ENCODE measurements around the gene SMARCAL1. TPM values are rescaled to one million over a fixed set of nuclear protein-coding genes. Genes with fewer than 3 reads are reported as not detected.

SMARCAL1 gene
- total and polyA plus RNA-seq, 2 experiments from 2014 or later: 18.8 to 19.9 TPM

DNA sequence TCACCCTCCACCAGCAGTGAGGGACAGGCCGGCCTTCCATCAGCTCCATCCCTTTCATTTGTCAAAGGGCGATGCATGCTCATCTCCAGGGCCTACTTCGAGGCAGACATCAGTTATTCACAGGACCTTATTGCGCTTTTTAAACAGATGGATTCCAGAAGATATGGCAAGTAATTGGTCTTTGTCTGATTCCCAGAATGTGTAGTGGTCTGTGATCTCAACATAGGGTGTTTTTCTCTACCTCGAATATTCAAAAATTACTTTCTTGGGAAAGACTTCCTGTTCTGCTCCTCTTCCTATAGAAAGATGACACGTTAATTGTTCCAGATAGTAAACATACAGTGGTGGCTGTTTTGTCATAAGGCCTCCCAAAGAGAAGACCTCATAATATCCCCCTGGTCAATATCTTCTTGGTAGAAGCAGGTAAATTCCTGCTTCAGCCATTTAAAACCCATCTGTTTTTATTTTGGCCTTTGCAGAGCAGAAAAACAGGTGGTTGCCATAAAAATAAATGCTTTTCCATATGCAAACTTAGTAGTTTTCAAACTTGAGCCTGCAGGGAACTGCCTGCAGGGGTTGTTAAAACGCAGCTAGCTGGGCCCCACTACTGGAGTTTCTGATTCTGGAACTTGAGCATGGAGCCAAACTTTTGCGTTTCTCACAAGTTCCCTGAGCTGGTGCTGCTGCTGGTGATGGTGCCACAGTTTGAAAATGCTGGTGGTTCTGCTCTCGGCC lies 8.2 kb downstream of the SMARCAL1 start:
- H3K27ac ChIP-seq: no peak overlapping the region
- H3K4me3 ChIP-seq: no peak overlapping the region
- no peak for DNase-seq (ENCODE audit: low spot score)
- no peaks in the 10 kb centered on the region for H3K27me3 ChIP-seq
- H3K4me1 ChIP-seq (ENCODE audit: insufficient read depth): no peaks in the 10 kb centered on the region
- TF ChIP-seq EZH2 (IDR thresholded peaks at IDR 0.05; ENCODE audit: borderline replicate concordance) (no peak), EZH2phosphoT487 (IDR thresholded peaks at IDR 0.05; ENCODE audit: low read depth, severe bottlenecking, unreplicated experiment) (no peak)
- TF ChIP-seq, protein P1, sequence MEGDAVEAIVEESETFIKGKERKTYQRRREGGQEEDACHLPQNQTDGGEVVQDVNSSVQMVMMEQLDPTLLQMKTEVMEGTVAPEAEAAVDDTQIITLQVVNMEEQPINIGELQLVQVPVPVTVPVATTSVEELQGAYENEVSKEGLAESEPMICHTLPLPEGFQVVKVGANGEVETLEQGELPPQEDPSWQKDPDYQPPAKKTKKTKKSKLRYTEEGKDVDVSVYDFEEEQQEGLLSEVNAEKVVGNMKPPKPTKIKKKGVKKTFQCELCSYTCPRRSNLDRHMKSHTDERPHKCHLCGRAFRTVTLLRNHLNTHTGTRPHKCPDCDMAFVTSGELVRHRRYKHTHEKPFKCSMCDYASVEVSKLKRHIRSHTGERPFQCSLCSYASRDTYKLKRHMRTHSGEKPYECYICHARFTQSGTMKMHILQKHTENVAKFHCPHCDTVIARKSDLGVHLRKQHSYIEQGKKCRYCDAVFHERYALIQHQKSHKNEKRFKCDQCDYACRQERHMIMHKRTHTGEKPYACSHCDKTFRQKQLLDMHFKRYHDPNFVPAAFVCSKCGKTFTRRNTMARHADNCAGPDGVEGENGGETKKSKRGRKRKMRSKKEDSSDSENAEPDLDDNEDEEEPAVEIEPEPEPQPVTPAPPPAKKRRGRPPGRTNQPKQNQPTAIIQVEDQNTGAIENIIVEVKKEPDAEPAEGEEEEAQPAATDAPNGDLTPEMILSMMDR (IDR thresholded peaks at IDR 0.05; ENCODE audit: poor library complexity): no peak
- 85% methylated on average over 9 of the region's 9 CpGs for WGBS (ENCODE audit: low lambda C conversion rate, missing lambda C conversion rate)
- no peaks in the 10 kb centered on the region for H3K9me2 ChIP-seq (replicated peaks; ENCODE audit: insufficient read depth)
- no peaks in the 10 kb centered on the region for H3K79me2 ChIP-seq
- no peaks in the 10 kb centered on the region for H3K9me3 ChIP-seq (ENCODE audit: low read depth)
- no peak overlapping the region for H2AFZ ChIP-seq
- H3K4me2 ChIP-seq: no peak overlapping the region
- H3K36me3 ChIP-seq (replicated peaks; ENCODE audit: insufficient read depth, low read depth): no peaks in the 10 kb centered on the region
- H4K20me1 ChIP-seq (ENCODE audit: insufficient read depth, poor library complexity, severe bottlenecking): no peaks in the 10 kb centered on the region

DNA sequence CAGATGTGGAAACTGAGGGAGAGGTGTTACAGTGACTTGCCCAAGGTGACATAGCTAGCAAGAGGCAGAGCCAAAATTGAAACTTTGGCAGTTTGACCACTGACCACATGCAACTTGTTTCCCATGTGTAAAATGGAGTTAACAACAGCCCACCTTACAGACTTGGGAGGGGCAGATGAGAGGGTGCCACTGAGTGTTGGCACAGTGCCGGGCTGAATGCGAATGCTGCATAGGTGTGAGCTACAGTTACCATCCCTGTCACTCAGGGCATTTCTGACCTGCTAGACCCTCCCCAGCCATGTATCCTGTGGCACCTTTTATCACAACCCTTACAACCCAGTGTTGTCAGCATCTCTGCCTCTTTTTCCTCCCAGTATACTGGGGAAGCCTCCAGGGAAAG lies 10.8 kb downstream of the SMARCAL1 start:
- H3K9me2 ChIP-seq (replicated peaks; ENCODE audit: insufficient read depth): no peaks in the 10 kb centered on the region
- no peaks in the 10 kb centered on the region for H3K79me2 ChIP-seq
- H3K4me1 ChIP-seq (ENCODE audit: insufficient read depth): no peaks in the 10 kb centered on the region
- WGBS (ENCODE audit: low lambda C conversion rate, missing lambda C conversion rate): 100% methylated on average over 2 of the region's 2 CpGs
- H3K36me3 ChIP-seq (replicated peaks; ENCODE audit: insufficient read depth, low read depth): no peaks in the 10 kb centered on the region
- no peak for DNase-seq (ENCODE audit: low spot score)
- no peaks in the 10 kb centered on the region for H3K27me3 ChIP-seq
- H3K9me3 ChIP-seq (ENCODE audit: low read depth): no peaks in the 10 kb centered on the region
- no peaks in the 10 kb centered on the region for H4K20me1 ChIP-seq (ENCODE audit: insufficient read depth, poor library complexity, severe bottlenecking)
- H3K4me2 ChIP-seq: no peak overlapping the region
- H3K27ac ChIP-seq: no peak overlapping the region
- H2AFZ ChIP-seq: no peak overlapping the region
- no peak overlapping the region for H3K4me3 ChIP-seq
- TF ChIP-seq EZH2 (IDR thresholded peaks at IDR 0.05; ENCODE audit: borderline replicate concordance) (no peak), EZH2phosphoT487 (IDR thresholded peaks at IDR 0.05; ENCODE audit: low read depth, severe bottlenecking, unreplicated experiment) (no peak)

DNA sequence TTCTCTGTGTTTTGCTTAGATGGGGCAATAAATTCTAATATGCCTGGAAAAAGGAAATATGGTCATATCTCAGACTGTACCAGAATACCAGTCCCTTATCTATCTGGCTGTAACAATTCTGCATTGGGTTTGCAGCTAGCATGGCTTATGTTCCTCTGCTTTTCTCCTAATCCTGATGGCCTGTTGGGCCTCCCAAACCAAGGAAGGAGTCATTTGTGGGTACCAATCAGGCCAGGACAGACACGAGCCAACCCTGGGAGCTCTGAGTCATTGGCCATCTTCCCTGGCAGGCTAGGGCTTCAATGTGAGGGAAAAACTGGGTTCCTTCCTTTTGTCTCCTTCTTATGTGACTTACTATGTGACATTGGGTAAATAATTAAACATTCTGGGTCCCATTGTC lies 12.0 kb downstream of the SMARCAL1 start:
- Histone ChIP-seq H3K4me1 (ENCODE audit: insufficient read depth) (no peaks in the 10 kb centered on the region), H4K20me1 (ENCODE audit: insufficient read depth, poor library complexity, severe bottlenecking) (no peaks in the 10 kb centered on the region), H3K79me2 (no peaks in the 10 kb centered on the region), H3K4me3 (no peak overlapping the region), H3K9me2 (replicated peaks; ENCODE audit: insufficient read depth) (no peaks in the 10 kb centered on the region), H3K4me2 (no peak overlapping the region), H3K27ac (no peak overlapping the region), H2AFZ (no peak overlapping the region), H3K36me3 (replicated peaks; ENCODE audit: insufficient read depth, low read depth) (no peaks in the 10 kb centered on the region), H3K27me3 (no peaks in the 10 kb centered on the region), H3K9me3 (ENCODE audit: low read depth) (no peaks in the 10 kb centered on the region)
- WGBS (ENCODE audit: low lambda C conversion rate, missing lambda C conversion rate): 84% methylated on average over 1 of the region's 1 CpG
- no peak for TF ChIP-seq EZH2phosphoT487 (IDR thresholded peaks at IDR 0.05; ENCODE audit: low read depth, severe bottlenecking, unreplicated experiment)
- DNase-seq (ENCODE audit: low spot score): no peak

DNA sequence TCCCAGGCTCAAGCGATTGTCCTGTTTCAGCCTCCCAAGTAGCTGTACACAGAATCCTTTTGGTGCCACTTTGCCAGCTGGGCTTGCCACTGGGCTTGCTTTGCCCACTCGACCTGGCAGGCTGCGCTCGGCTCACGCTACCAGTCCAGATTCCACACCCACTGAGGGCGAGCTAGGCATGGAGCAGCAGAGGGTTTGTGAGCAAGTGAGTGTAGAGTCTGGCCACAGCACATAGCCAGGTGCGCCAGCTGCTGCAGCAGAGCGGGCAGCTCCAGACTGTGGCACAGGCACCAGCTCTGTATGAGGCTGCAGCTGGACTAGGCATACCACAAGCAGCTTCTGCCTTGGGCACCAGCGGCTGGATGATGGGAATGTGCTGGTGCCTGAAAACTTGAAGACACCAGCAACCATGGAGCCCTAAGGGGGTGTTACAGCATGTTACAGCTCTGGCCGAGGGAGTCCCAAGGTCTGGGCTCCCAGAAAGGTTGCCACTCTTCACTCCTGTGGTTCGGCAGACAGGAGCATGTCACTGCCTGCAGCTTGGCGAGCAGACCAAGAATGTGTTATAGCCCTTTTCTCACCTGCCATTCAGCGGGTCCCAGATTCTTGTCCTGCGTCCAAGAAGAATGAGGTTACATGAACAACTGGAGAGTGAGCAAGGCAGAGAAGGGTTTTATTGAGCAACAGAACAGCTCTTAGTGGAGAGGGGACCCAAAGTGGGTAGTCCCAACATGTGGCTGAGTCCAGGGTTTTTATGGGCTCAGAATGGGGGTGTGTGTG lies 12.9 kb downstream of the SMARCAL1 start:
- DNase-seq (ENCODE audit: low spot score): no peak
- no peak overlapping the region for H3K4me2 ChIP-seq

More for the DNA sequence above, 12.9 kb downstream of the SMARCAL1 start:
- no peaks in the 10 kb centered on the region for H3K79me2 ChIP-seq
- no peaks in the 10 kb centered on the region for H3K4me1 ChIP-seq (ENCODE audit: insufficient read depth)
- H3K9me3 ChIP-seq (ENCODE audit: low read depth): no peaks in the 10 kb centered on the region
- no peak overlapping the region for H3K4me3 ChIP-seq
- no peaks in the 10 kb centered on the region for H3K9me2 ChIP-seq (replicated peaks; ENCODE audit: insufficient read depth)
- TF ChIP-seq EZH2phosphoT487 (IDR thresholded peaks at IDR 0.05; ENCODE audit: low read depth, severe bottlenecking, unreplicated experiment): no peak
- TF ChIP-seq, protein P1 (IDR thresholded peaks at IDR 0.05; ENCODE audit: poor library complexity): no peak
- no peak for TF ChIP-seq EZH2 (IDR thresholded peaks at IDR 0.05; ENCODE audit: borderline replicate concordance)
- WGBS (ENCODE audit: low lambda C conversion rate, missing lambda C conversion rate): 98% methylated on average over 14 of the region's 14 CpGs
- H3K27ac ChIP-seq: no peak overlapping the region
- no peaks in the 10 kb centered on the region for H4K20me1 ChIP-seq (ENCODE audit: insufficient read depth, poor library complexity, severe bottlenecking)
- H3K27me3 ChIP-seq: no peaks in the 10 kb centered on the region
- H2AFZ ChIP-seq: no peak overlapping the region
- no peaks in the 10 kb centered on the region for H3K36me3 ChIP-seq (replicated peaks; ENCODE audit: insufficient read depth, low read depth)

Measured in hepatocyte (in vitro differentiated cells).